OCI-LY1 (cell line): Measurements from ENCODE around the gene PTGFRN.

Source experiments
- H2AFZ ChIP-seq: fragments of 200-600 bp; sonication (generic), shearing (Covaris generic); 2 replicates; pipeline ENCODE4 v1.6.0; 2014; ENCODE audit warnings: antibody characterized with exemption, mild to moderate bottlenecking, low read length
- H3F3A ChIP-seq: fragments of 200-600 bp; sonication (generic), shearing (Covaris generic); 2 replicates; pipeline ENCODE4 v1.6.0; 2014; ENCODE audit warnings: mild to moderate bottlenecking, antibody characterized with exemption, low read length, moderate library complexity; ENCODE audit not compliant: insufficient read depth
- H3K27ac ChIP-seq: fragments of 200-600 bp; sonication (generic); 2 replicates; pipeline ENCODE4 v1.5.1; 2014; ENCODE audit warnings: low read length, mixed run types, mild to moderate bottlenecking, low read depth; ENCODE audit not compliant: poor library complexity, severe bottlenecking
- H3K27me3 ChIP-seq: fragments of 200-600 bp; sonication (generic); 2 replicates; pipeline ENCODE4 v1.6.0; 2014; ENCODE audit warnings: antibody characterized with exemption, mild to moderate bottlenecking, low read length, moderate library complexity; ENCODE audit not compliant: insufficient read depth
- H3K36me3 ChIP-seq: fragments of 200-600 bp; sonication (generic); 2 replicates; pipeline ENCODE4 v1.6.1; 2014; ENCODE audit warnings: mild to moderate bottlenecking, antibody characterized with exemption, low read length, moderate library complexity, mixed read lengths; ENCODE audit not compliant: insufficient read depth
- H3K4me1 ChIP-seq: fragments of 200-600 bp; sonication (generic); 2 replicates; pipeline ENCODE4 v1.5.1; 2014; ENCODE audit warnings: mild to moderate bottlenecking, low read length, moderate library complexity; ENCODE audit not compliant: insufficient read depth, severe bottlenecking
- H3K4me2 ChIP-seq: fragments of 200-600 bp; sonication (generic), shearing (Covaris generic); 2 replicates; pipeline ENCODE4 v1.6.1; 2014; ENCODE audit warnings: low read length
- H3K4me3 ChIP-seq: fragments of 200-600 bp; sonication (generic); 2 replicates; pipeline ENCODE4 v1.5.1; 2014; ENCODE audit warnings: low read length, low read depth, mild to moderate bottlenecking, mixed read lengths; ENCODE audit not compliant: poor library complexity, severe bottlenecking
- H3K79me2 ChIP-seq: fragments of 200-600 bp; shearing (Covaris generic); 2 replicates; pipeline ENCODE4 v1.6.1; 2016; ENCODE audit warnings: mixed run types, low read length, mixed read lengths; ENCODE audit not compliant: insufficient read depth
- H3K9ac ChIP-seq: fragments of 200-600 bp; sonication (generic), shearing (Covaris generic); 2 replicates; pipeline ENCODE4 v1.6.1; 2014; ENCODE audit warnings: mild to moderate bottlenecking, low read length, mixed read lengths
- H3K9me2 ChIP-seq: fragments of 200-600 bp; sonication (generic), shearing (Covaris generic); 2 replicates; pipeline ENCODE4 v1.6.1; 2014; ENCODE audit warnings: low read depth, mild to moderate bottlenecking, low read length, mixed read lengths
- H3K9me3 ChIP-seq: fragments of 200-600 bp; shearing (Covaris generic); 2 replicates; pipeline ENCODE4 v1.6.1; 2014; ENCODE audit warnings: low read length, mixed read lengths
- H4K20me1 ChIP-seq: fragments of 200-600 bp; sonication (generic), shearing (Covaris generic); 2 replicates; pipeline ENCODE4 v1.6.0; 2016; ENCODE audit warnings: mild to moderate bottlenecking, low read length; ENCODE audit not compliant: insufficient read depth
- CTCF ChIP-seq: fragments of 200-600 bp; sonication (generic), shearing (Covaris generic); IDR thresholded peaks from 2 replicates; pipeline ENCODE4 v1.5.1; 2017; ENCODE audit warnings: mild to moderate bottlenecking, antibody characterized with exemption, low read length, moderate library complexity, mixed read lengths
- EZH2 ChIP-seq: fragments of 200-600 bp; sonication (generic), shearing (Covaris generic); IDR thresholded peaks from 2 replicates; pipeline ENCODE4 v1.8.0; 2017; ENCODE audit warnings: borderline replicate concordance, mixed run types, mild to moderate bottlenecking, antibody characterized with exemption, low read length, moderate library complexity, mixed read lengths

PTGFRN gene

GRCh38 chr1:116916002-116916401 lies 6.3 kb downstream of the PTGFRN start:
- H3K79me2 ChIP-seq: no peaks in the 10 kb centered on the region
- no peaks in the 10 kb centered on the region for H3K9me2 ChIP-seq
- no peaks in the 10 kb centered on the region for H3K36me3 ChIP-seq
- no peaks in the 10 kb centered on the region for H3K4me1 ChIP-seq
- no peak overlapping the region for H3K27ac ChIP-seq
- H3K9ac ChIP-seq: no peak overlapping the region
- no peak overlapping the region for H3K4me3 ChIP-seq
- H3K9me3 ChIP-seq: no peaks in the 10 kb centered on the region
- no peaks in the 10 kb centered on the region for H3F3A ChIP-seq
- TF ChIP-seq CTCF (no peak), EZH2 (no peak)
- no peaks in the 10 kb centered on the region for H4K20me1 ChIP-seq
- no peak overlapping the region for H3K4me2 ChIP-seq
- no peak overlapping the region for H2AFZ ChIP-seq
- H3K27me3 ChIP-seq: 0 out of 2 replicates have a peak, but pooled peaks cover 5% of the 10 kb centered on the region

DNA sequence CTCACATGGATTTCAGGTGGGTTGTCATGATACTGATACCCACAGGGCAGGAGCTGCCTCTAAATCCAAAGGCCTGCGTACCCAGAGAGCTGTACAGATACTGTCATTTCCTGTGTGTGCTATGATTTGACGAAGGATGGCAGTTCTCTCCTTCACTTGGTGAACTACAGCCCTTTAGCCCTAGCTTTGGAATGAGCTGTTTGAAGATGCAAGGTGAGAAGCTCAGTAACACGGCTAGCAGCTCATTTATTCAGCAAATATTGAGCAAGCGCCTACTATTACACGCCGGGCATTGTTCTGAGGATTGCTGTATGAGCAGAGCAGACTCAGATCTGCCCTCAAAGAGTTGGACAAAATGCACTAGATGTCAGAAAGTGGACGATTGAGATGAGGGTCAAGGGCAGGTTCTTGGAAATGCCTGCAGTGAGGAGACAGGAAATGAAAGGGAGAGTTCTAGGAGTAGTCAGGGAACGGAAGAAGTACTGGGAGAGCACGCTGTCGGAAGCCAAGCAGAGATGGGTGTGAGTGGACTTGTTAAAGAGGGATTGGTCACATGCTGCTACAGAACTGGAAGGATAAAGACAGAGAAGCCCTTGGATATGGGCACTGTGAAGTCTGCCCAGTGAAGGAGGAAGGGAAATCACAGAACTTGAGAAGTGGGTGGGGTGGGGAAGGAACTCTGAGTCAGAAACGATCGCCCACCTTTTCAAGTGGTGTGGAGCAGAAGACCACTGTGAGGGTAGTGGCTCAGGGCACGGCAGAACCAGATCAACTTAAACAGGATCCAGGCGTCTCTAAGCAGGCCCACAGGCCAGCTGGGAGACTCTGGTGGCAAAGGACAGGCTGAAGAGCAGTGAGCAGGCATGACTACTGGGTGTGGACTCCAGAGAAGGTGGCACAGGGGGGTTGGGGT lies 7.1 kb downstream of the PTGFRN start:
- H3K4me1 ChIP-seq: no peaks in the 10 kb centered on the region
- H4K20me1 ChIP-seq: no peaks in the 10 kb centered on the region
- H3K4me3 ChIP-seq: no peak overlapping the region
- H3K9ac ChIP-seq: no peak overlapping the region
- H3K27me3 ChIP-seq: 0 out of 2 replicates have a peak, but pooled peaks cover 10% of the 10 kb centered on the region
- TF ChIP-seq CTCF (no peak), EZH2 (no peak)
- no peak overlapping the region for H3K27ac ChIP-seq
- no peaks in the 10 kb centered on the region for H3F3A ChIP-seq
- no peaks in the 10 kb centered on the region for H3K79me2 ChIP-seq
- no peak overlapping the region for H3K4me2 ChIP-seq
- H2AFZ ChIP-seq: no peak overlapping the region
- H3K9me3 ChIP-seq: no peaks in the 10 kb centered on the region
- no peaks in the 10 kb centered on the region for H3K9me2 ChIP-seq
- no peaks in the 10 kb centered on the region for H3K36me3 ChIP-seq

- Histone ChIP-seq H3K9me3 (no peaks in the 10 kb centered on the region), H4K20me1 (no peaks in the 10 kb centered on the region), H3K9me2 (no peaks in the 10 kb centered on the region), H3K27ac (no peak overlapping the region), H3K36me3 (no peaks in the 10 kb centered on the region), H3F3A (no peaks in the 10 kb centered on the region), H3K4me3 (no peak overlapping the region), H3K4me2 (no peak overlapping the region), H3K79me2 (no peaks in the 10 kb centered on the region), H3K27me3 (0 out of 2 replicates have a peak, but pooled peaks cover 13% of the 10 kb centered on the region), H3K9ac (no peak overlapping the region), H2AFZ (no peak overlapping the region), H3K4me1 (no peaks in the 10 kb centered on the region)
- TF ChIP-seq EZH2: no peak
- TF ChIP-seq CTCF: no peak
These were observed 9.1 kb downstream of the PTGFRN start for GRCh38 chr1:116918714-116919357.
